CD4-positive, alpha-beta T cell treated with Interleukin-10 for 1 hour (primary cell): ENCODE data around the gene GPRIN3.

Experiments used
- DNase-seq: peaks from one replicate; pipeline ENCODE4 v3.0.0-alpha.2; 2020

GPRIN3 gene

GRCh38 chr4:89307446-89308160, at the start of gene GPRIN3:
Gene GPRIN3 (minus strand): TSS chr4:89307800. CDS start chr4:89250110, 57,690 bp downstream.
- peak; percentile 70 for DNase-seq

DNA sequence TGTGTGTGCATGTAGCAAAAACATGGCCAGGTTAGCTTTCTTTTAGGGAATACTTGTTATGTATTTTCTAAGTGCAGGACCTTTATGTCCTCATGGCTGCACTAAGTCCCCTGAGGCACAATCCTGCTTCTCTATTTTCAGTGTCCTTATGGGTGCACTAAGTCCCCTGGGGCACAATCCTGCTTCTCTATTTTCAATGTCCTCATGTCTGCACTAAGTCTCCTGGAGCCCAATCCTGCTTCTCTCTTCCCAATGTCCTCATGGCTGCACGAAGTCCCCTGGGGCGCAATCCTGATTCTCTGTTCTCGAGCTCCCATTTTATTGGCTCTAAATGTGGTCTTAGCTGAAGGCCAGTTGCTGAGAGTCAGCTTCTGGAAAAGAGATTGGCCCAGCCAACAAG, 49.7 kb upstream of the GPRIN3 start:
- no peak for DNase-seq

DNA sequence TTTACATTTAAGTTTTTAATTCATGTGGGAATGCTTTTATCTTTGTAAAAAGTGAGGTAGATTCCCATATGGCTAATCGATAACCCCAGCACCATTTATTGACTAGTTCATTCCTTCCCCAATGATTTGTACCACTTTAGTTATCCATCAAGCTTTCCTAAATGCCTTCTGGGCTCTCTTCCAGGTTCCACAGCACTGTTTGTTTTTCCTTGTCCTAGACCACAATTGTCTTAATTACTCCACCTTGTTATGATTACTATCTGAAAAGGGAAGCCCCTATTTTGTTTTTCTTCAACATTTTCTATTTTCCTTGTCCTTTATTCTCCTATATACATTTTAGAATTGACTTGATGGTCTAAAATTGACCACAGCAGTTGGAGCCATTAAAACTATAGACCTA, 48.5 kb upstream of the GPRIN3 start:
- DNase-seq = no peak

- peak; percentile 17 for DNase-seq
These were observed 45.9 kb upstream of the GPRIN3 start for GRCh38 chr4:89353514-89353913.

- no peak for DNase-seq
These were observed 44.9 kb upstream of the GPRIN3 start for GRCh38 chr4:89352541-89352940.

DNA sequence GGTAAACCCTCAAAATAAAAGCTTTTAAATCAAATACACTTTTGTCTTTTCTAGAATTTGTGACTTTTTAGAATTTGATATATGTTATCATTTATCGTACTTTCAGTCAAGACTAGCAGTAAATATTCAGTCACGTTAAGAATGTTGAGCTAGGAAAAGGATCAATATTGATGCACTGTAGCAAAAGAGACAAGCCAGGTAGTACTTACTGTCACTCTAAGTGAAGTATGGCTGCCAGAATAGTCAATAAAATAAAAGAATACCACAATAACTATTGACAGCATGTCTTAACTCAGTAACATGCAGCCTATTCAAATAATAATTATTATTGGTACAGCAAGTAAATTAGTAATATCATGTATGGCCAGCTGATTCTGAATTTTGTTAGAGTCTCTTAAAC, 43.6 kb upstream of the GPRIN3 start:
- DNase-seq = no peak

DNA sequence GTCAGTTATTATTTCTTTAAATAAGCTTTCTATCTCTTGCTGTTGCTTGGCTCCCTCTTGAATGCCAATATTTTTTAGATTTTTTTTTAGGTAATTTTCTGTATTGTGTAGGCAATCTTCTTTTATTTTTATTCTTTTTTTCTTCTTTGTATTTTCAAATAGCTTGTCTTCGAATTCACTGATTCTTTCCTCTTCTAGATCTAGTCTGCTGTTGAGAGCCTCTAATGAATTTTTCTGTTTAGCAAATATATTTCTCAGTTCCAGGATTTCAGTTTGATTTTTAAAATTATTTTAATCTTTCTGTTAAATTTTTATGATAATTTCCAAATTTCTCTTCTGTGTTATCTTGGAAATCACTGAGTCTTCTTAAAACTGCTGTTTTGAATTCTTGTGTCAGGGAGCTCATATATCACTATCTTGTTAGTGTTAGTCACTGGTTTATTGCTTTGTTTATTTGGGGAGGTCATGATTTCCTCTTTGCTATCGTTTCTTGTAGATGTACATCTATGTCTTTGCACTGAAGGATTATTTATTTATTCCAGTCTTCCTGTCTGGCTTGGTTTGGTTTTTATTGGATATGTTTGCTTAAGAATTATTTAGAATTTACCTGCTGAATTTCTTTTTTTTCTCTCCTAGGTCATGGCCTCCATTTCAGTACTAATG, 39.9 kb upstream of the GPRIN3 start:
- no peak for DNase-seq

GRCh38 chr4:89344571-89344970, 37.0 kb upstream of the GPRIN3 start:
- DNase-seq = no peak

DNA sequence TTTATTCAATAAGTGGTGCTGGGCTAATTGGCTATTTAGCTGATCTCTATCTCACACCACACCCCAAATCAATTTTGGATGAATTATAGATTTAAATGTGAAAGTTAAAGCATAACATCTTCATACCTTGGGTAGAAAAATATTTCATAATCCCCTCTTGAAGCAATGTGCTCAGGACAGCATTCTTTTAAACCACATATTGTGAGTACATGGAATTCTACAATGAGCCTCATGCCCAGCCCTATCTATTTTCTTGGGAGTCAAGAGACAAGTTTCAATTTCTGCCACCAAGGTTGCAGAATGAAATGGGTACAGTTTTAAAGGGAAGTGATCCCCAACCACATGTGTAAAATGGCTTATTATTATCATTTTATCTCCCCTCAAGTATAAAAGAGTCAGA, 30.6 kb upstream of the GPRIN3 start:
- DNase-seq = no peak

DNA sequence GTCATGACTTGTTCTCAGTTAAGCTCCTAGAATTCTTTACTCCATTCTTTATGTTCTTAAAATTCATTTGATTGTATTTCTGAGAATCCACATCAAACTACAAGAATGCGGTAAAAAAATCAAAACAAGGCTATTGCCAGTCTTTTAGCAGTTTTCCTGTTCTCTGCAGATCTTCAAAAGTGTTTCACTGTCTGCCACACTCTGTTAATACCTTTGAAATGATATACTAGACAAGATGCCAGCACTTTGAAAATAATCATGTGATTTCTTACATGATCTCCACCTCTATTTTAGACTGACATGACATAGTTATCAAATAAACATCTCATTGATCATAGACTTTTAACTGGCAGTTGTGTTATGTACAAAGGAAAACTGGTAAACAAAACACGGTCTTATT, 30.1 kb upstream of the GPRIN3 start:
- DNase-seq = peak; percentile 44

DNA sequence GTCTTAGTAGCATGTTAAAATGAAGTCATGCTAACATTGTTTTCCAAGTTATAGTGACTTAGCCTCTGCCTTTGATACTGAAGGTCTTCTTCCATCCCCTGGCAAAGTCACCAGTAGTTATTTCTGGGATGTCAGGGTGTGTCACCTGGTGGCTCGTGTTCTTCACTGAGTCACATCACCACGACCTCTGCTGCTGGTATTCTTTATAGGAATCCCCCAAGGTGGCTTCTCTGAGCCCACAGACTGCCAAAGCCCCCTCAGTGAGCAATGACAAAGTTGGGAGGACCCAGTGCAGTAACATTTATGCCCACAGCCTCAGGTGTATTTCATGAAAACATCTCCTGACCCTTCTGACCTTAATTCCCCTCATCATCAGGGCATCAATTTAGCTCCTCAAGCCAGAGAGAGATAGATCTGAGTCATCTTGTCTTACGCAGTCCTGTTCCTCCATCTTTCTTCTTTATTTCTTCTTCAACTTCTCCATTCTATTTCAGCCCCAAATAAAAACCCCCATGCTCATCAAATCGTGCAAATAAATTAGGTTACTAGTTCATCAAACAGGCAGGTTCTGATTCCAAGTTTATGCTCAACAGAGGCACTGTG, 29.3 kb upstream of the GPRIN3 start:
- DNase-seq = peak; percentile 13

DNA sequence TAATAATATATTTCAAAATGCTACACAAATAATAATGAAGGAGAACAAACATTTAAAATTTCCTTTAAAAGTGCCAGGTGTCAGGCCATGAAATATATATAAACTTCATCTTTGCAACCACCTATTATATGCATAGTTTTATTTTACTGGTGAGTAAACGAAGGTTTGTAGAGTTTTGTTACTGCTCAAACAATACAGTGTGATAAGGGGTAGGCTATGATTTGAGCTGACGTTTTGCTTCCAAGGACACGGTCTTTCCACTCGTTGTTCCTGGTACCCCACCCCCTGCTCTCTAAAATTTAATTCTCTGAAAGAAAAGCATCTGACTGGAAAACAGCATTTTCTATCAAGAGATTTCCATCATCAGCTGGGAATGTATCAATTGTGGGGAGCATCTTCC, 27.2 kb upstream of the GPRIN3 start:
- DNase-seq = no peak

DNA sequence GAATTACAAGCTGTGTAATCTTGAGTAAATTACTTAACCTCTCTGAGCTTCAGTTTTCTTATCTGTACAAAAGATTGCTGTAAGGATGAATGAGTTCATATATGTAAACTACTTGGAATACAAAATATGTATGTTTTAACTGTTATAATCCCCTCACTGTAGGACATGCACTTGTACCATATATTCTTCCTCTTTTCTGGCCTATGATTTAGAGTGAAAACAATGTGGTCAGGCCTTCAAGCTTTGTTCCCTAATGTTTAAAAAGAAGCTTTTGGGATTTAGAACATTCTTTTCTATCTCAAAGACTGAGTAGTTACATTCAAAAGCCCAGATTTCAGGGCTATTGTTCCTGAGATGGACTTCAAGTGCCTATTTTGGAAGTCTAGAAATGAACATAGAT, 26.7 kb upstream of the GPRIN3 start:
- no peak for DNase-seq

DNA sequence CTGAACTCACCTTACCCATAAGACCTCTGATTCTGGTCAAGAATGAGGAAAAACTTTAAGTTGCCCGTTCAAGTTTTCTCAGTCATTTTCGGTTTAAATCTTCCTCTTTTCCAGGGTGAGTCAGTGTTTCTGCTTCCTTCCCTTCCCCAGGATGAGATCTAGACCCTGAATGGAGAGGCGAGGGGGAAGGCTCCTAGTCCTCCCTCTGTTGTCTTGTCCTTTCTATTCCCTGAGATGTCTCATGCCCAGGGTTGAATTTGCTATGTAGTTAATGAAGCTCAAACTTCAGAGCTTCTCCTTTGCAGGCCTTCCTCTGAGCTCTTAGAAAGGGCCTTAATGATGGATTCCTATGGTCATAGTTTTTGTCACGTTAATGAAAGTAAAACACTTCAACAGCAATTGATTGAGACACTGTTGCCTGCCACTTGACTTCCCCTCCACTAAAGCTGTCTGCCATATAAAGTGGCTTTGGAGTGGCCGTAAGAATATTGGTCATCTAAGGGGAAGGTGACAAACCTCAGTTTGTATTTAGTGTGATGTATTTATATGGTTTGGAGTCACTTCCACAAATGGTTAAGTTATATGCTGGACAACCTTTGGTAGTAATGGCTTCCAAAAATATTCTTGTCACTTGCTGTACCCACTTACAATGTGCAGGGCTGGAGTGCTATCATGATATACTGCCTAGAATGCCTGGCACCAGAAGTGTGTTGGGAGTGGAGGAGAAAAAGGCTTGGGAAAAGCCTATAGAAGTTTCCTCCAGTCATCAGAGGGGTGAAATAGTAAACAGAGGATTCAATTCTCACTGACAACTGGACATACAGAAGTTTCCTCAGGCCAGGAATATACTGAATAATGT, 24.3 kb upstream of the GPRIN3 start:
- no peak for DNase-seq

DNA sequence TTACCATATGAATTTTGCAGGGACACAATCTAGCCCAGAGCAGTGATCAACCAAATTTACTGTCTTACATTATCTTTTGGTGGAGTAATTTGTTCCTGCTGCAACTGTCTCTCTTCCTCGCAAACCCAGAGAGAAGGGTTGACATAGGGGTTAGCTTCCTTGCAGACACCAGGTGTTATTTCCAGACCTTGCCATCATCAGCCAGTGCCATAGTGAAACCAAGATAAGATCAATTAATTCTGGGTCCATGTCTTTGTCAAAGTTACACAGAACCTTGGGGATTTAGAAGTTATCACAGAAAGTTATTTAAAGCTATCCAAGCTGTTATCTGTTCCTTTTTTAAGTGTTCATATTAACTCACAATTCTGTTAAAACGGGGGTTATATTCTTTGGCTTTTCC, 23.6 kb upstream of the GPRIN3 start:
- no peak for DNase-seq

DNA sequence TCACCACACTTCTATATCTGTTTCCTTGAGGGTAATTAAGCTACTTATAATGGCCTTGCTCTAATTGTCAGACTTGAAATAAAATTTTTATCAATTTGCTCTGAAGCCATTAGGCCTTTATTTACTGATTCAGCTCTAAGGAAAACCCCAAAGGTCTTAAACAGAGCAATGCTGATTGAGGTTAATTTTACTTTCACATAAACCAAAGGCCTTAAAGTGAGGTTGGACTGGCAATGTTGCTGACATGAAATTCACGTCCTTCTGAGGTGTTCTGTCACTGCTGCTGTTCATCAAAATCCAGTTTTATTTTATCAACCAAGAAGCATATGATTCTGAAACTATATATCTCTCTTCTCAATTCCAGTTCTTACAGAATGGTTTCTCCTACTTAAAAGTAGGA, 21.7 kb upstream of the GPRIN3 start:
- DNase-seq = no peak

DNA sequence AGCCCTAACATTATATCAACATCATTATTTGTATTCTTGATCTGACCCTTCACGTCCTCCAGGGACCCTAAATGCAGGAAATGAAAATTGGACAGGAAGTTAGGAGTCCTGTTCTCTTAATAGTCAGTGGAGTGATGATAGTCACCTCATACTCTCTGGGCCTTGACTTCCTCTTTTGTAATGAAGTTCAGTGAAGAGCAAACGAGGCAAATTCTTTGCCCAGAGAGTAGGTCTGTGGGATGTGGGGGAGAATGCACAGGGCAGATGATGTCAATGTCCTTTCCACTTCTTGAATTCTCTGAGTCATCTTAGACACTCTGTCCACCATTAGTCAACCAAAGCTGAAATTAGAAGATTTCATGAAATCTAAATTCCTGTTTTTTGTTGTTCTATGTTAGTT, 17.1 kb upstream of the GPRIN3 start:
- DNase-seq = peak; percentile 9

DNA sequence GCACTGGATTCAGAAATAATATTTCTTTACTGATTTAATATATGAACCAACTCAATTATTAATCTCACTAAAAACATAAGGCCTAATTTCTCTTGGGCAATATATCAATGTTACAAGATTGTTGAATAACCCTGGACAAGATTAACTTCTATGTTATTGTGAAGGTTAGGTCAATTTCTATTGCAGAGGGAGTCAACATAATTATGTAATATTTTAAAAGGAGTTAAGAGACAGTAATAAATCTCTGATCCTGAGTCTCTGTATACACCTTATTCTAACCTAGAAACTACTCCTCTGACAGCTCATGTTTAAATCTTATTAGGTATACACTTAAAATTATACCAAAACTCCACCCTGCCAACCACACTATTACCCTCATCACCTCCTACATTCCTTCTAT, 15.1 kb upstream of the GPRIN3 start:
- no peak for DNase-seq

DNA sequence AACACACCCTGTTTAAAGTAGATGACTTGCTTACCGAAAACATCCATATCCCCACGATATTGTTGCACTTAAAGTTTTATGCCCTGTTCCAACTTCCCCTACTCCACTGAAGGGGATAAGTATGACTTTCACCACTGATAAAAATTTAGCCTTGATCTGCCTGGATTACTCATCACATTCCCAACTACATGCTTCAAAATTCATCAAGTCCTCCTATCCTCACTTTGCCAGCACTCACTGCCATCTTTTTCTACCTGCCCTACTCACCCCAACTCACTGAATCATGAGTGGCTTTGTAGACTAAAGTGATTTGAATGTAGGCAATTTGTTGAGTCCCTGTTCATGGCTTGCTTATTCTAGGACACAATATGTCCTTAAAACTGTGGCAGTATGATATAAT, 12.2 kb upstream of the GPRIN3 start:
- DNase-seq = no peak

DNA sequence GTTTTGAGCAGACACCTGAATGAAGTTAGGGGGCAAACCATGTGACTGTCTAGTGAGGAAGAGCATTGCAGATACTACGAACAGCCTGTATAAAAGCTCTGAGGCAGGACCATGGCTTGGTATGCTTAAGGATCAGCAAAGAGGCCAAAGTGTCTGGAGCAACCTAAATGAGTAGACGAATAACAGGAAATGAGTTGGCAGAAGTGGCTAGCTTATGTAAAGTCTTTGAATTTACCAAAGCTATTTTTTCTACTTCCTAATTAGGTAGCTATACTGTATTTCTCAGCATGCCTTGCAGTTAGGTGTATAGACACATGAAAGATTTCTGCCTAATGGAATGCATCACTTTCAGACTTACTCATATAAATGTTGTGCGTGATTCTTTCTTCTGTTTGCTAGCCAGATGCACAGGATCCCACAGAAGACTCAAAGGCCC, 9.3 kb upstream of the GPRIN3 start:
- DNase-seq = peak; percentile 69

DNA sequence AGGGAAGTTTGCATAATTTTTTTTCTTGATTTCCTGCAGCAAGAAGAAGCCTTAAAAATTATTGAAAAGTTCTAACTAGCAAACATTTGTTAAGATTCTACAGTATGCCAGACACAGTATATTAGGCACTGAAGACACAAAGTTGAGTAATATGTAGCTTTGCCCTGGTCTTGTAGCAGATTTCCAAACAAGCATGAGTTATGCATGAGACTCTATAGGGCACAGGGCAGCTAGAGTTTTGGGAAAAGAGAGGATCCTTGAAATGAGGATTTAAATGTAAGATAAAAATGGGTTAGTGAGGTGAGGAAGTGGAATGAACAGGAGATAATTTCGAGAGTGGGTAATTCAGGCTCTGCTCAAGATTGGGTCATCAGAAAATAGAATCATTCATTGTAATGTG, 8.6 kb upstream of the GPRIN3 start:
- DNase-seq = no peak

DNA sequence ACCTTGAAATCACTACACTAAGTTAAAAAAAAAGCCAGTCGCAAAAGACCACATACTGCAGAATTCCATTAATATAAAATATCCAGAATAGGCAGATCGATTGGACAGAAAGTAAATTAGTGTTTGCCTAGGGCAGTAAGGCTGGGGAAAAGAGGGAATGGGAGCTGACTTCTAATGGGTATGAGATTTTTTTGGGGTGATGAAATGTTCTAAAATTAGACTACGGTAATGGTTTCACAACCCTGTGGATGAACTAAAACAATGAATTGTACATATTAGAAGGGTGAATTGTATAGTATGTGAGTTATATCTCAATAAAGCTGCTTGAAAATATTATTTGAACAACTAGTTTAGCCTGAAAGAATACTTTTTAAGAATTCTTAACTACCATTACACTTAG, 6.7 kb upstream of the GPRIN3 start:
- no peak for DNase-seq

GRCh38 chr4:89312066-89312465, 4.5 kb upstream of the GPRIN3 start:
- no peak for DNase-seq
